K562 (cell line): ENCODE data around the gene ARID5B. TPM values are rescaled to one million over a fixed set of nuclear protein-coding genes. Genes with fewer than 3 reads are reported as not detected.

Source experiments
- ATF4 ChIP-seq: fragments of 450-650 bp; formaldehyde crosslinking; IDR thresholded peaks from 2 replicates; pipeline ENCODE4 v1.4.0; 2022; ENCODE audit warnings: mild to moderate bottlenecking, moderate library complexity
- GATA2 ChIP-seq: sonication (generic); formaldehyde crosslinking; IDR thresholded peaks from 2 replicates; pipeline ENCODE4 v1.4.0; 2020; ENCODE audit warnings: mild to moderate bottlenecking, missing genetic modification reagents
- HOXB6 ChIP-seq: fragments of 250-450 bp; sonication (Bioruptor Pico); IDR thresholded peaks from 2 replicates; pipeline ENCODE4 v1.5.1; 2022; ENCODE audit warnings: mild to moderate bottlenecking, borderline replicate concordance
- PHB ChIP-seq: fragments of 250-450 bp; sonication (Bioruptor Pico); IDR thresholded peaks from 2 replicates; pipeline ENCODE4 v1.5.0; 2021
- PHF21A ChIP-seq: fragments of 450-650 bp; IDR thresholded peaks from 2 replicates; pipeline ENCODE4 v1.6.1; 2017; ENCODE audit warnings: low read depth, borderline replicate concordance
- PKNOX1 ChIP-seq: fragments of 450-650 bp; IDR thresholded peaks from 2 replicates; pipeline ENCODE4 v1.6.1; 2016
- SLC30A9 ChIP-seq: fragments of 250-450 bp; sonication (Bioruptor Pico); IDR thresholded peaks from 2 replicates; pipeline ENCODE4 v1.8.0; 2022; ENCODE audit warnings: mild to moderate bottlenecking, moderate library complexity
- TBL1XR1 ChIP-seq, 2 experiments: IDR thresholded peaks; 2 replicates each; pipeline ENCODE4 v1.6.1; 2012; ENCODE audit warnings: improper control_type of control experiment in 2 of 2, low read length in 2 of 2, mild to moderate bottlenecking in 1 of 2
- TGIF2 ChIP-seq: sonication (generic); formaldehyde crosslinking; IDR thresholded peaks from 2 replicates; pipeline ENCODE4 v1.8.1; 2022; ENCODE audit warnings: mild to moderate bottlenecking, missing genetic modification reagents, moderate library complexity
- ZNF146 ChIP-seq: IDR thresholded peaks from one replicate; pipeline ENCODE4 v1.6.1; 2018; ENCODE audit warnings: missing compliant biosample characterization; ENCODE audit not compliant: unreplicated experiment
- ZNF512 ChIP-seq: IDR thresholded peaks from 2 replicates; pipeline ENCODE4 v1.6.1; 2016; ENCODE audit warnings: missing genetic modification characterization, missing compliant biosample characterization
- polyA plus RNA-seq, 8 experiments: library from polyadenylated mRNA; depleted of rRNA in 4 of 8; stranded (reverse) in 5 of 8; unstranded in 3 of 8; fragments of >200 nt; fragmentation: Nextera tagmentation in 2 of 8; fragmentation: Illumina TruSeq in 1 of 8; extraction: Ambion mirVana in 2 of 8; extraction: Trizol in 1 of 8; gene quantifications; 2 replicates each; pipeline versions ENCODE4 v1.2.1 to v1.2.3, GENCODE V29; 2011 to 2014; ENCODE audit warnings: inconsistent platforms in 1 of 8, missing spikeins in 1 of 8
- total RNA-seq, 7 experiments: library from RNA; depleted of rRNA in 6 of 7; stranded (reverse); fragments of >200 nt in 6 of 7; fragmentation: Illumina TruSeq in 2 of 7; extraction: Trizol in 2 of 7; gene quantifications; 2 replicates each; pipeline versions ENCODE4 v1.2.1 to v1.2.3, GENCODE V29; 2011 to 2021; ENCODE audit warnings: low replicate concordance in 1 of 7

The ARID5B gene
- total and polyA plus RNA-seq, 9 of the 15 experiments (the other 6 are each of a cell fraction or from before 2014, with no cell fraction given): 0.48 to 1.6 (median 0.80) TPM

GRCh38 chr10:62058896-62059216, 157.4 kb downstream of the ARID5B start (continued):
- no peak for TF ChIP-seq PKNOX1
- no peak for TF ChIP-seq ZNF146 (CRISPR knock-in tag)
- no peak for TF ChIP-seq TBL1XR1 (IDR thresholded peaks at IDR 0.05; ENCODE audit: low read length in 2 of 2)
- TF ChIP-seq SLC30A9 (CRISPR knock-in tag): no peak
- TF ChIP-seq PHB (CRISPR knock-in tag): no peak
- TF ChIP-seq HOXB6 (CRISPR knock-in tag): no peak
- TF ChIP-seq ATF4 (CRISPR knock-in tag): no peak
- TF ChIP-seq ZNF512 (tag): no peak
- no peak for TF ChIP-seq GATA2
- TF ChIP-seq PHF21A: no peak
- TF ChIP-seq TGIF2: no peak
